Measurements from ENCODE around the gene HDAC4. TPM values are rescaled to one million over a fixed set of nuclear protein-coding genes. Genes with fewer than 3 reads are reported as not detected.

The HDAC4 gene
- total RNA-seq, 1 experiment from 2014 or later: 44.4 TPM

DNA sequence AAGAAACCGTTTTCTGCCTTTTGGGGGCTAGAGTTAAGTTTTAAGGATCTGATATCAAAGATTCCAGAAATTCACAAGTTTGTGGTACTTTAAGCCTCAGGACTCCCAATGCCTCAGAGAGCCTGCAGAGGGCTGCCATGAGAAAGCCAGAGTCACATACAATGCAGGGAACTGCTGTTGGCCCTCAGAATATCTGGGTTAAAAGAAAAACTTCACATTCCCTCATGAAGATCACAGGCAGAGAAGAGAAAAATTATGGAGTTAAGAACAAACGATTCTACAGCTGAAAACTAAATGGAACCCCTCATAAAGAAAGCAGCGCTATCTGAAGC is 39.5 kb downstream of the HDAC4 start (continued):
- no peak for TF ChIP-seq ZNF232 (CRISPR knock-in tag; IDR thresholded peaks at IDR 0.05)
- no peak for TF ChIP-seq KAT7 (CRISPR knock-in tag; IDR thresholded peaks at IDR 0.05; ENCODE audit: borderline replicate concordance)
- TF ChIP-seq RORB (CRISPR knock-in tag; IDR thresholded peaks at IDR 0.05): no peak
- TF ChIP-seq, protein P1, sequence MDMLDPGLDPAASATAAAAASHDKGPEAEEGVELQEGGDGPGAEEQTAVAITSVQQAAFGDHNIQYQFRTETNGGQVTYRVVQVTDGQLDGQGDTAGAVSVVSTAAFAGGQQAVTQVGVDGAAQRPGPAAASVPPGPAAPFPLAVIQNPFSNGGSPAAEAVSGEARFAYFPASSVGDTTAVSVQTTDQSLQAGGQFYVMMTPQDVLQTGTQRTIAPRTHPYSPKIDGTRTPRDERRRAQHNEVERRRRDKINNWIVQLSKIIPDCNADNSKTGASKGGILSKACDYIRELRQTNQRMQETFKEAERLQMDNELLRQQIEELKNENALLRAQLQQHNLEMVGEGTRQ (CRISPR knock-in tag; IDR thresholded peaks at IDR 0.05): no peak
- TF ChIP-seq, protein P2, sequence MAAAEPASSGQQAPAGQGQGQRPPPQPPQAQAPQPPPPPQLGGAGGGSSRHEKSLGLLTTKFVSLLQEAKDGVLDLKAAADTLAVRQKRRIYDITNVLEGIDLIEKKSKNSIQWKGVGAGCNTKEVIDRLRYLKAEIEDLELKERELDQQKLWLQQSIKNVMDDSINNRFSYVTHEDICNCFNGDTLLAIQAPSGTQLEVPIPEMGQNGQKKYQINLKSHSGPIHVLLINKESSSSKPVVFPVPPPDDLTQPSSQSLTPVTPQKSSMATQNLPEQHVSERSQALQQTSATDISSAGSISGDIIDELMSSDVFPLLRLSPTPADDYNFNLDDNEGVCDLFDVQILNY (CRISPR knock-in tag; IDR thresholded peaks at IDR 0.05): no peak
- TF ChIP-seq GABPB1 (CRISPR knock-in tag; IDR thresholded peaks at IDR 0.05): no peak
- TF ChIP-seq, protein P3, sequence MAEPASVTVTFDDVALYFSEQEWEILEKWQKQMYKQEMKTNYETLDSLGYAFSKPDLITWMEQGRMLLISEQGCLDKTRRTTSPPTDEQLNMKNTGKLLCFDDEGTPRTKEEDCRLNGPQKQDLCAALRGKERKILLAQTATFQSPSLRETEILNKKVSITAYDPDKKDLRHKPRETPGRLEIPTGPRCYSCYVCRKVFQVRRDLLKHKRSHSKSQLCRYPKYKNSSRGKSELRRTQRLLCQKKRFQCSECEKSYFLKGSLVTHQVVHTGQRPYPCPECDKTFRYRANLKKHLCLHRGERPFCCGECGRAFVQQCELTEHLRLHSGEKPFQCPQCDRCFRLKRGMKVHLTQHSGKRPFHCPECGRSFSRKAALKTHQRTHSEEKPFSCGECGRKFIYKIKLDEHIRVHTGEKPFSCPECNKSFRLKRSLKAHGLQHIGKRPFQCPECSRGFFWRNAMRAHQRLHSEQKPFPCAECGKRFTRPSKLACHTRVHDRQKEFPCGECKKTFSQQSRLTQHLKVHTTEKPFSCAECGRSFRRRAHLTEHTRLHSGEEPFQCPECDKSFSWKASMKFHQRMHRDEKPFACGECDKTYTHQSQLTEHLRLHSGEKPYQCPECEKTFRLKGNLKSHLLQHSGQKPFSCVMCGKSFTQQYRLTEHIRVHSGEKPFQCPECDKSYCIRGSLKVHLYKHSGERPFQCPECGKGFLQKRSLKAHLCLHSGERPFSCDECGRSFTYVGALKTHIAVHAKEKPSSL (CRISPR knock-in tag; conservative IDR thresholded peaks at IDR 0.05): no peak

DNA sequence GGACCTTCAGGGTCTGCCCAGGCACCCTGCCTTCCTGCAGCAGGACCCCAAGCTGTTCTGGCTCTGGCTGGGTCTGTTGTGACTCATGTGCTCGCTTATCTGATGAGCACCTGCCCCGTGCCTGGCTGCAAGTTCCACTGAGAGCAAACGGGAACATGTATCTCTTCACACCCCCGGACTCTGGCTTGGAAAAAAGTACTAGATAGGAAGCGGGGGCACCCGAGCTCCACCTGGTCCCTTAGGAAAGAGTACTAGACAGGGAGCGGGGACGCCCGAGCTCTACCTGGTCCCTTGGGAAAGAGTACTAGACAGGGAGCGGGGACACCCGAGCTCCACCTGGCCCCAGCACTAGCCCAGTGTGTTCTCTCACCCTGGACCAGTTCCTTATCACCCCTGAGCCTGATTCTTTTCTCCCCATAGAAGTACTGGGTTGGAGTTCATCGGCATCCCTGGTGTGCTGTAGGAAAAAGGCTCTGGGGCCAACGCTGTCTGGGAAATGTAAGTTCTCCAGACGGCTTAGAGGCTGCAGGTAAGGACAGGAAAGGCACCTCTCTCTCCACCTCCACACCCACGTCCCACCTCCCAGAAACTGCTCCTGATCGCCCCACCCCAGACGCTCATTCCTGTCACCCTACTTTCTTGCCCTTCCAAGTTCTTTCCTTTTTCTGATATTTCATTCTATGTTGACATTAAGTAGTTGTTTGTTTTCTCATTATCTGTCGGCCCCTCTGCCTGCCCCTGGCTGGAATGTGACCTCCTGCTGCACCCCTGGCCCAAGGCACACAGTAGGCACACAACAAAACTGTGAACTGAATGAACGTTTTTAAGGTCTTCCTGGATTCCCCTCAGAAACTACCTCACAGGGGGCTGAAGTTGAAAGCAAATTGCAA is 40.2 kb downstream of the HDAC4 start:
- Mint-ChIP-seq H3K4me3 (no peak overlapping the region), H3K27ac (peak overlapping the region; percentile 30; the same call in 1 of the 2 replicates), H3K9me3 (peaks cover 11% of the 10 kb centered on the region), H3K4me1 (peaks cover 27% of the 10 kb centered on the region), H3K36me3 (peaks cover 7% of the 10 kb centered on the region), H3K27me3 (ENCODE audit: low read depth) (no peaks in the 10 kb centered on the region)
- ChIA-PET CTCF (no interaction called here), POLR2A (no interaction called here)
- TF ChIP-seq ZNF219 (CRISPR knock-in tag; IDR thresholded peaks at IDR 0.05; ENCODE audit: borderline replicate concordance): no peak
- no peak for TF ChIP-seq MXD4 (CRISPR knock-in tag; IDR thresholded peaks at IDR 0.05; ENCODE audit: borderline replicate concordance)
- no peak for TF ChIP-seq NR3C1 (CRISPR knock-in tag; conservative IDR thresholded peaks at IDR 0.05; ENCODE audit: low read depth)
- no peak for TF ChIP-seq HMGA2 (CRISPR knock-in tag; IDR thresholded peaks at IDR 0.05)
- TF ChIP-seq, protein P4, sequence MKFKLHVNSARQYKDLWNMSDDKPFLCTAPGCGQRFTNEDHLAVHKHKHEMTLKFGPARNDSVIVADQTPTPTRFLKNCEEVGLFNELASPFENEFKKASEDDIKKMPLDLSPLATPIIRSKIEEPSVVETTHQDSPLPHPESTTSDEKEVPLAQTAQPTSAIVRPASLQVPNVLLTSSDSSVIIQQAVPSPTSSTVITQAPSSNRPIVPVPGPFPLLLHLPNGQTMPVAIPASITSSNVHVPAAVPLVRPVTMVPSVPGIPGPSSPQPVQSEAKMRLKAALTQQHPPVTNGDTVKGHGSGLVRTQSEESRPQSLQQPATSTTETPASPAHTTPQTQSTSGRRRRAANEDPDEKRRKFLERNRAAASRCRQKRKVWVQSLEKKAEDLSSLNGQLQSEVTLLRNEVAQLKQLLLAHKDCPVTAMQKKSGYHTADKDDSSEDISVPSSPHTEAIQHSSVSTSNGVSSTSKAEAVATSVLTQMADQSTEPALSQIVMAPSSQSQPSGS (CRISPR knock-in tag; IDR thresholded peaks at IDR 0.05; ENCODE audit: borderline replicate concordance, low read depth): no peak
- TF ChIP-seq, protein P2 (CRISPR knock-in tag; IDR thresholded peaks at IDR 0.05): no peak
- TF ChIP-seq, protein P5, sequence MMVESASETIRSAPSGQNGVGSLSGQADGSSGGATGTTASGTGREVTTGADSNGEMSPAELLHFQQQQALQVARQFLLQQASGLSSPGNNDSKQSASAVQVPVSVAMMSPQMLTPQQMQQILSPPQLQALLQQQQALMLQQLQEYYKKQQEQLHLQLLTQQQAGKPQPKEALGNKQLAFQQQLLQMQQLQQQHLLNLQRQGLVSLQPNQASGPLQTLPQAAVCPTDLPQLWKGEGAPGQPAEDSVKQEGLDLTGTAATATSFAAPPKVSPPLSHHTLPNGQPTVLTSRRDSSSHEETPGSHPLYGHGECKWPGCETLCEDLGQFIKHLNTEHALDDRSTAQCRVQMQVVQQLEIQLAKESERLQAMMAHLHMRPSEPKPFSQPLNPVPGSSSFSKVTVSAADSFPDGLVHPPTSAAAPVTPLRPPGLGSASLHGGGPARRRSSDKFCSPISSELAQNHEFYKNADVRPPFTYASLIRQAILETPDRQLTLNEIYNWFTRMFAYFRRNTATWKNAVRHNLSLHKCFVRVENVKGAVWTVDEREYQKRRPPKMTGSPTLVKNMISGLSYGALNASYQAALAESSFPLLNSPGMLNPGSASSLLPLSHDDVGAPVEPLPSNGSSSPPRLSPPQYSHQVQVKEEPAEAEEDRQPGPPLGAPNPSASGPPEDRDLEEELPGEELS (CRISPR knock-in tag; IDR thresholded peaks at IDR 0.05): no peak
- TF ChIP-seq CBFB (CRISPR knock-in tag; IDR thresholded peaks at IDR 0.05; ENCODE audit: low read depth): no peak
- no peak for TF ChIP-seq MYBL2 (CRISPR knock-in tag; IDR thresholded peaks at IDR 0.05)
- TF ChIP-seq ZNF671 (CRISPR knock-in tag; IDR thresholded peaks at IDR 0.05): no peak
- TF ChIP-seq, protein P6, sequence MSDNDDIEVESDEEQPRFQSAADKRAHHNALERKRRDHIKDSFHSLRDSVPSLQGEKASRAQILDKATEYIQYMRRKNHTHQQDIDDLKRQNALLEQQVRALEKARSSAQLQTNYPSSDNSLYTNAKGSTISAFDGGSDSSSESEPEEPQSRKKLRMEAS (CRISPR knock-in tag; IDR thresholded peaks at IDR 0.05): no peak
- TF ChIP-seq RELA (CRISPR knock-in tag; IDR thresholded peaks at IDR 0.05; ENCODE audit: borderline replicate concordance): no peak
- no peak for TF ChIP-seq TCF7 (CRISPR knock-in tag; IDR thresholded peaks at IDR 0.05; ENCODE audit: low read depth)
- TF ChIP-seq ZNF232 (CRISPR knock-in tag; IDR thresholded peaks at IDR 0.05): no peak
- ATAC-seq (peak; percentile 55), DNase-seq (ENCODE audit: low spot score) (no peak)

All from WTC11 (cell line).